NK-92 treated with Interleukin-12 subunit alpha and Interleukin-12 subunit beta, amount 100 ng/mL, for 24 hours (cell line): ENCODE measurements around the gene TGFBR3.

ENCODE experiments used
- DNase-seq: peaks from one replicate; lab custom pipeline; 2025; lab: John Stamatoyannopoulos, UW

Gene TGFBR3

DNA sequence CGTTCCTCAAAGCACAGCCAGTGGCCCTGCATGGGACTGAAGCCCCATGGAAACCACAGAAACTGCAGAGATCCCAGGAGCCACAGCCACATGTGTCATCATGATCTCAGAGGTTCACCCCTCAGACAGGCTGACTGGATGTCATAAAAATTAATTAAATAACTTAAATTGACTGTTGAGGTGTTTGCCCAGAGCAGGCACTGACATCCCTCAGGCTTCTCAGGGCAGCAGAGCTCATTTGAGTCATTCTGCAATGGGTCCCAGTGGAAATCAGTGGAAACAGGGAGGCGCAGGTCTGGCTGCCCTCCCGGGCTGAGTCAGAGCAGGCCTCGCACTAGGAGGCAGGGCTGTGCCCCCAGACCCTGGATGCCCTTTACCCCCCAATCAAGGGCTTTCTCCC is 250.2 kb downstream of the TGFBR3 start:
- DNase-seq = no peak

- DNase-seq = no peak
Measured at GRCh38 chr1:91633438-91633837, 252.5 kb downstream of the TGFBR3 start.

GRCh38 chr1:91631718-91632330 is 254.1 kb downstream of the TGFBR3 start:
- no peak for DNase-seq

- DNase-seq = no peak
Measured at GRCh38 chr1:91630803-91631202, 255.1 kb downstream of the TGFBR3 start.
